ENCODE measurements around the gene NOL3.
A peak's percentile ranks its signal among the peaks of the same experiment; 100 is the strongest.

NOL3 gene

GRCh38 chr16:67173323-67173722 is 3.0 kb downstream of the NOL3 start:
- DNase-seq, result no peak

- DNase-seq, result peak; percentile 79
Measured at GRCh38 chr16:67173808-67174705, 3.7 kb downstream of the NOL3 start.

GRCh38 chr16:67174706-67175231 is 4.4 kb downstream of the NOL3 start:
- no peak for DNase-seq

- DNase-seq, result no peak
Measured at GRCh38 chr16:67176662-67177061, 6.3 kb downstream of the NOL3 start.

- peak; percentile 92 for DNase-seq
Measured at GRCh38 chr16:67177743-67178699, 7.7 kb downstream of the NOL3 start.

- DNase-seq, result no peak
Measured at GRCh38 chr16:67179421-67180080, 9.2 kb downstream of the NOL3 start.

- DNase-seq, result no peak
Measured at GRCh38 chr16:67180166-67180565, 9.8 kb downstream of the NOL3 start.

GRCh38 chr16:67181346-67181745 is 11.0 kb downstream of the NOL3 start:
- peak; percentile 18 for DNase-seq

- DNase-seq, result no peak
Measured at GRCh38 chr16:67182288-67182687, 11.9 kb downstream of the NOL3 start.

GRCh38 chr16:67183284-67183626 is 12.9 kb downstream of the NOL3 start:
- DNase-seq, result no peak

GRCh38 chr16:67183627-67184452 is 13.5 kb downstream of the NOL3 start, which contains the start of gene MATCAP1:
Gene MATCAP1 (minus strand): TSS chr16:67183963. CDS start chr16:67180610, 3,353 bp downstream.
- peak; percentile 99 for DNase-seq

GRCh38 chr16:67184453-67184994 is 14.2 kb downstream of the NOL3 start:
- DNase-seq, result peak; percentile 75

- DNase-seq, result peak; percentile 75
Measured at GRCh38 chr16:67184995-67185650, 14.8 kb downstream of the NOL3 start.

GRCh38 chr16:67185651-67186134 is 15.4 kb downstream of the NOL3 start:
- no peak for DNase-seq

- no peak for DNase-seq
Measured at GRCh38 chr16:67186550-67186950, 16.2 kb downstream of the NOL3 start.

GRCh38 chr16:67187175-67187890 is 17.0 kb downstream of the NOL3 start:
- no peak for DNase-seq

- DNase-seq, result no peak
Measured at GRCh38 chr16:67188323-67188722, 18.0 kb downstream of the NOL3 start.

- DNase-seq, result no peak
Measured at GRCh38 chr16:67188798-67189197, 18.5 kb downstream of the NOL3 start.

GRCh38 chr16:67190041-67190440 is 19.7 kb downstream of the NOL3 start, which contains the start of gene EXOC3L1:
Gene EXOC3L1 (minus strand): TSS chr16:67190136. CDS start chr16:67189676, 460 bp downstream.
- no peak for DNase-seq

All from NCI-H2171 treated with DMSO at 0.1 percent for 48 hours (cell line).